ENCODE results near the gene ACTG1.

DNA sequence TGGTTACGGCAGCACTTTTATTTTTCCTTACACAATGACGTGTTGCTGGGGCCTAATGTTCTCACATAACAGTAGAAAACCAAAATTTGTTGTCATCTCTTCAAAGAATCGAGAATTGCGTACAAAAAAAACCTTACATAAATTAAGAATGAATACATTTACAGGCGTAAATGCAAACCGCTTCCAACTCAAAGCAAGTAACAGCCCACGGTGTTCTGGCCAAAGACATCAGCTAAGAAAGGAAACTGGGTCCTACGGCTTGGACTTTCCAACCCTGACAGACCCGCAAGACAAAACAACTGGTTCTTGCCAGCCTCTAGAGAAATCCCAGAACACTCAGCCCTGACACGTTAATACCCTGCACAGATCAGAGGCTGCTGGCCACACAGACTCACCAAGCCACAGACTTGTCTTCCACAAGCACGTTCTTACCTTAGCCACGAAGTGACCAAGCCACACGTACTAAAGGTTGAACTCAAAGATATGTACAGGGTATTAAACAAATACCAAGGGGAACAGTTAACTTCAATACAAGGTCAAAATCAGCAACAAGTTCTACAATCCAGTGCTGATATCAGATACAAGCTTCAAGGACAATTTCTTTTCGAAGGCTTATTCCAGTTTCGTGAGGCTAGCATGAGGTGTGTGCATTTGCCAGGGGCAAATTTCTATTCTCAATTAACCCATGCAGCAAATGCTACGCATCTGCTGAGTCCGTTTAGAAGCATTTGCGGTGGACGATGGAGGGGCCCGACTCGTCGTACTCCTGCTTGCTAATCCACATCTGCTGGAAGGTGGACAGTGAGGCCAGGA, 2.4 kb downstream of the ACTG1 start:
- TF ChIP-seq POLR2AphosphoS5 (IDR thresholded peaks at IDR 0.05) (no peak), POLR2A (IDR thresholded peaks at IDR 0.05; ENCODE audit: low read depth) (no peak)
- TF ChIP-seq, protein P1, sequence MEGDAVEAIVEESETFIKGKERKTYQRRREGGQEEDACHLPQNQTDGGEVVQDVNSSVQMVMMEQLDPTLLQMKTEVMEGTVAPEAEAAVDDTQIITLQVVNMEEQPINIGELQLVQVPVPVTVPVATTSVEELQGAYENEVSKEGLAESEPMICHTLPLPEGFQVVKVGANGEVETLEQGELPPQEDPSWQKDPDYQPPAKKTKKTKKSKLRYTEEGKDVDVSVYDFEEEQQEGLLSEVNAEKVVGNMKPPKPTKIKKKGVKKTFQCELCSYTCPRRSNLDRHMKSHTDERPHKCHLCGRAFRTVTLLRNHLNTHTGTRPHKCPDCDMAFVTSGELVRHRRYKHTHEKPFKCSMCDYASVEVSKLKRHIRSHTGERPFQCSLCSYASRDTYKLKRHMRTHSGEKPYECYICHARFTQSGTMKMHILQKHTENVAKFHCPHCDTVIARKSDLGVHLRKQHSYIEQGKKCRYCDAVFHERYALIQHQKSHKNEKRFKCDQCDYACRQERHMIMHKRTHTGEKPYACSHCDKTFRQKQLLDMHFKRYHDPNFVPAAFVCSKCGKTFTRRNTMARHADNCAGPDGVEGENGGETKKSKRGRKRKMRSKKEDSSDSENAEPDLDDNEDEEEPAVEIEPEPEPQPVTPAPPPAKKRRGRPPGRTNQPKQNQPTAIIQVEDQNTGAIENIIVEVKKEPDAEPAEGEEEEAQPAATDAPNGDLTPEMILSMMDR (IDR thresholded peaks at IDR 0.05): no peak

Measured in esophagus muscularis mucosa (tissue), 3 donors.